OCI-M2 (cell line): ENCODE data around the gene CXCL14.
A peak's percentile ranks its signal among the peaks of the same experiment; 100 is the strongest.

Source experiments
- DNase-seq: peaks from one replicate; lab custom pipeline; 2025; ENCODE audit not compliant: unreplicated experiment; lab: John Stamatoyannopoulos, UW

CXCL14 gene

DNA sequence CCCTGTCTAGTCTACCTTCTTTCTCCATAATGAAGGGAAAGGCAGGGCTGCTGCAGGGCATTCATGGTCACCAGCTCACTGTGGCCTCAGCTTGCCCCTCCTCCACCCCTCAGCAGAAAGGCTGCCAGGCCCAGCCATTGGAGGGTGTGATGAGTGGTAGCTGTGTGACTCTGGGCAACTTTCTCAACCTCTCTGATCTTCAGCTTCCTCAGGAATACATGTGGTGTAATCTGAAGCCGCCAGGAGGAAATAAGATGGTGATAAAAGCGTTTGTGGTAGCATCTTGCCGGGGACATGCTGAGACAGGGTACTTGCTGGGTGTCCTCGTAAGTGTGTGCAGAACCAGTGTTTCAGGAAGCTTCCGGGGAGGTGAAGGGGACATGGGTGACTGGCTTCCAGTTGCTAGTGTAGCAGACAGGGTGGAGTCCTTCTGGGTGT is 9.8 kb downstream of the CXCL14 start:
- DNase-seq: no peak

GRCh38 chr5:135568246-135568645 is 10.5 kb downstream of the CXCL14 start:
- DNase-seq: no peak

- DNase-seq: no peak
These were observed 11.1 kb downstream of the CXCL14 start for GRCh38 chr5:135567661-135568060.

- DNase-seq: no peak
These were observed 12.1 kb downstream of the CXCL14 start for GRCh38 chr5:135566422-135567400.

- peak; percentile 1 for DNase-seq
These were observed 12.9 kb downstream of the CXCL14 start for GRCh38 chr5:135565725-135566421.

GRCh38 chr5:135565266-135565665 is 13.5 kb downstream of the CXCL14 start:
- DNase-seq: no peak

GRCh38 chr5:135564331-135564730 is 14.5 kb downstream of the CXCL14 start:
- no peak for DNase-seq

DNA sequence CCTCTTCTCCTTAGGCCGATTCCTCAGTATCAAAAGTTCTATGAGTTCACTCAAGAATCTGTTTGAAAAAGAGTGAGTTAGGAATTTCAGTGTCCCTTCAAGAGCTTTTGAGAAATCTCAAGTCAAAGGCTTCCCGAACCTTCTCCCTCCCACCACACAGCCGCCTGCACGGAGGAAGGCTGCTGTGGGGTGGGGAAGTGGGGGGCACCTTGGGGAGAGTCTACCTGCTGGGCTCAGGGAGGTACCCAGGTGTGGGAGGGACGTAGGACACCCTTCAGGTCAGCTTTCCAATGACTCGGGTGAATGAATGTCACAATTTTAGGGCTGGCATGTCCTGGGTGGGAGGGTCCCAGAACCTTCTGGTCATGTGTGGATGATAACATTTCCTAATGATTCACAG is 17.5 kb downstream of the CXCL14 start:
- DNase-seq: no peak

DNA sequence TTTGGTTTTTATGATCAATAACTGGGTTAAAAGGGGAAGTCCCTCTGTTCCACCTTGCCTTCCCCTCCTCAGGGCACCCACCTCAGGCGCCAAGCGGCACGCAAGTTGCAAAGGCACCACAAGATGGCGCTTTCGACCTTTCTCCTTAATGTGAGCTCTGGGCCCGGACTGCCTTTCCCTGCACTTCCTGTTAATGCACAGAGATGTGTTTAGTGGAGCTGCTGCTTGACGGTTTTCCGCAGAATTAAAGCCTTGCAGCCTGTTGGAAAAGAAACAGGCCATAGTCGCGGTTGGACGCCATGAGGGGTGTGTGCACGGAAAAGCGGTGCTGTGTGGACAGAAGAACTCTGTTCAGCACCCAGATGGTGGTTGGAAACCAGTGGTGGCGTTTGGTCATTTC is 17.9 kb downstream of the CXCL14 start:
- DNase-seq: peak; percentile 24

DNA sequence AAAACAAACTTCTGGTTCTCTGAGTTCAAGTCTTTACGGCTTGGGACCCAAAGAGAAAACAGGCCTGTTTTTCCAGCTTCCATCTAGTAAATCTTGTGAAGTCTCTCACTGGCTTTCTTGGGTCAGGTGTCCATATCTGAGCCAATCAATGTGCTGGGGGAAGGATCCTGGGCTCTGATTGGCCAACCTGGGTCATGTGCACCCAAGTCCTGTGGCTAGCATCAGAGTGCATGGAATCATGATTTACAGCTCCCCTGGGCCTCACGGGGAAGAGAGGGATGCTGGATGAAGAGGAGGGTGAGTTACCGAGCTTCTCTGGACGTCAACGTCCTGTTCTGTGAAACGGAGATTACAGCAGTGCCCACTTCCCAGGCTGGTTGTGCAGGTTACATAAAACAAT is 19.4 kb downstream of the CXCL14 start:
- DNase-seq: no peak

- no peak for DNase-seq
These were observed 21.5 kb downstream of the CXCL14 start for GRCh38 chr5:135557076-135557838.

DNA sequence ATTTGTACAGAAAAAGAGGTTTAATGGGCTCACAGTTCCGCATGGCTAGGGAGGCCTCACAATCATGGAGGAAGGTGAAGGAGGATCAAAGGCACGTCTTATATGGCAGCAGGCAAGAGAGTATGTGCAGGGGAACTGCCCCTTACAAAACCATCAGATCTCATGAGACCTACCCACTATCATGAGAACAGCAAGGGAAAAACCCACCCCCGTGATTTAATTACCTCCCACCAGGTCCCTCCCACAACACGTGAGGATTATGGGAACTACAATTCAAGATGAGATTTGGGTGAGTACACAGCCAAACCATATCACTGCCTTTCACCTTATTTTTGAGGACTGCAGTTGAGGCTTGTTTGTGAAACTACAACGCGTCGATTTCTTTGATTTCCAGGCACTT is 22.2 kb downstream of the CXCL14 start:
- DNase-seq: no peak

GRCh38 chr5:135555530-135555929 is 23.3 kb downstream of the CXCL14 start:
- no peak for DNase-seq

- DNase-seq: no peak
These were observed 24.9 kb downstream of the CXCL14 start for GRCh38 chr5:135553688-135554462.

DNA sequence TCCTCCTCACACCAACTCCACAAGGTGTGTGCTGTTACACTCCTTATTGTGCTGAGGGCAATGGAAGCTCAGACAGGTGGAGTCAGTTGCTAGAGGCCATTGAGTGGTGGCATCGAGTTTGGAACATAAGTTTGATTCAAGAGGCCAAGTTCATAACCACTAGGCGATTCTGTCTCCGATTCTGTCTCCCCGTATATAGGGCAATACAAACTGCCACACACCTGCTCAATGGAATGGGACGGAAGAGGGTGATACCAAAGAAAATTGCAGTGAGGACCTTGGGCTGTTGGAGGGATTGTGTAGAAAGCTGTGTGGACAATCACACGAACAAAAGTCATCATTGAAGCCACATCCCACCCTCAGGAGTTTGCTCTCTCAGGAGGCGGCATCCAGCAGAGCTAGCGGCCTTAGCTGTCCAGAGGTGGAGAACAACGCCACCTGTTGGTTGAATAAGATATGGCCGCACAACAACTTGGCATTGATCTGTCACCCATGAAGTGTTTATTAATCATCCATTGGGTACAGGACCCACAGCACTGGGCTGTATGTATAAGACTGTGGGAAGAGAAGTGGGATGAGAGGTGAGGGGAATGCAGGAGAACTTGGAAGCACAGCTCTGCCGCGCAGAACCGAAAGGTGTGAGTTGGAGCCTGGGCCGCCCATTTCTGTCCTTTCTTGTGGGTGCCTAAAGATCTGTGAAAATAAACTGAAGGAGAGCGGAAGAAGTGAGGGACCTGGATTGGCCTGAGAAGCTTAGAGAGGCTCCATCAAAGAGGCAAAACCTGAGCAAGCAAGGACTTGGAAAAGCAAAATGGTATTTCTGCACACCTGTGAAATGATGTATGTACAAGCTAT is 27.0 kb downstream of the CXCL14 start:
- peak; percentile 6 for DNase-seq

DNA sequence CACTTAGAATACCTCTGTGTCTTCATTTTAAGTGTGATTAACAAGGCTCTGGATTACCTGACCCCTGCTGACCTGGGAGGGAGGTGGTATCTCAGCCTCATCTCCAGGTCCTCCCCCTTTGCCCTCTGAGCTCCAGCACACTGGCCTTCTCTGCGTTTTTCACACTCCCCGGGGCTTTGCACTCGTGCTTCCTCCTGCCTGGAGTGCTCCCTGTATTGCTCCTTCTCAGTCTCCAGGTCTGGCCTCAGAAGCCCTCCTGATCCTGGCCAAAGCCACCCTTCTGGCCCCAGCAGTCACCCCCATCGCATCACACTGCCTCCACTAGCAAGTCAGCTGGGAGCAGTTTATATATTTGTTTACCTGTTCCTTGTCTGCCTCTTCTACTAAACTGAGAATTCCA is 29.4 kb downstream of the CXCL14 start:
- no peak for DNase-seq

DNA sequence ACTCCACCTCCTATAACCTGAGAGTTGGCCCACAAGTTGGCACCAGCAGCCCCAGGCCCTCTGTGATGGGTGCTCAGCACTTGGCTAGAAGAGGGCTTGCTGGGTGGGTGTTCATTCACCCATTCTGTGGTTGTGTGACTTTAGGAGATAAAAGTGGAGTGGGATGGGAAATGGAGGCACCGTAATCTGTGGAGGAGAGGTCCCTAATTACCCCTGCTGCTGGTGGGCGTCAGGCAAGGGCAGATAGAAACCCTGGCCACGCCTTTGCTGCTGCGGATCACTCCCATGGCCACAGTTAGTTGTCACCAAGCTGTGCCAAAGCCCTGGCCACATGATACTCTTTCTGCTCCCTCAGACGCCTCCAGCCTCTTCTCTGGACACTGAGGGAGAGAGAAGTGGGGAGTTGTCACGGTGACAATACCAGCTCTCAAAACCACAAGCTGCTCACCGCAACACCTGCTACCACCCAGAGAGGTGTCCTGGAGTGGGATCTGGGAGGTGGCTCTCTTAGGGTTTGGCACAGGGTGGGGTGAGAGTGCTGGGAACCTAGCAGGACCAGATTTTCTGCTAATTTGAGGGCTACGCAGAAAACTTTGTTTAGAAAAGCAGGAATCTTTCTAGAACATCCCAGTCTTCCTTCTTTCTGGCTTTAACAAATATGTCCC is 31.1 kb downstream of the CXCL14 start:
- DNase-seq: no peak

DNA sequence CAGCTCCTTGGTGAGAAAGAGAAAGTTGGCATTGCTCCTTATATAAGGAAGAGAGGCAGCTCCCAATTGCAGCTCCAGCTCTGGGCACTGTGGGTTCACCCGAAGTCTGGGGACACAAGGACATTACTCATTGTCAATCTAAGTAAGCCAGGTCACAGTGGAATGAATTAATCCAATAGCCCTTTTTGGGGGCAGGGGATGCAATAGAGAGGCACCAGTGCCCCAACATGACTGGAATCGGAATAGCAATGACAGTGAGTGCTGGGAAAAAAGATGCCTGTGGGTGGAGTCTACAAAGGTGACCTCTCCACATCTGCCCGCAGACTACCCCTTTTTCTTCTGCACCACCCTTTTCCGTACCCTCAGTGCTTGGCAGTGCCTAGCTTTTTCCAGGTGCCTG is 31.9 kb downstream of the CXCL14 start:
- DNase-seq: no peak

GRCh38 chr5:135546101-135546500 is 32.7 kb downstream of the CXCL14 start:
- DNase-seq: no peak
